Amniotic epithelial cell (primary cell): ENCODE results near the gene CACNA1C.
"Not testable (repeated sequence)": the region's sequence is repeated elsewhere in the genome, so short reads cannot be mapped to it uniquely, and the experiment has no call there.

Experiments used
- DNase-seq: peaks from one replicate; pipeline ENCODE4 v3.0.0-alpha.2; 2010; ENCODE audit warnings: low read depth

CACNA1C gene

DNA sequence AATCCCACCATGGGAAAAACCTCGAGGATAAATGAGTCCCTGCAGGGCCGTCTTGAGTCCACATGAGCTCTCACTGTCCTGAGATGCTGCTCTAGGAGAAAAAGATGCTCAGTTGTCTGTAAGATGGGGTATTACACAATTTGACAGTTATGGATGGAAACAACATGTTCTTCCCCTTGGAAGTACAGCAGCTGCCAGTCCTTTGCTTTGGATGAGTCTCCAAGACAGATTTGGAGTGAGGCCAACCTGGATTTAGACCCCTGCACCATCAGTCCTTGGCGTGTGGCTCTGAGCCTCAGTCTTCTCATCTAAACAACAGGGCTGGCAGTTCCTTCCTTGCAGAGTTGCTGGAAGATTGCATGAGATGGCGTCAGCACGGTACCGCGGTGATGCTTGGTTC is 432.9 kb downstream of the CACNA1C start:
- DNase-seq = no peak

GRCh38 chr12:2486796-2487195 is 434.0 kb downstream of the CACNA1C start:
- no peak for DNase-seq

- no peak for DNase-seq
Observed at GRCh38 chr12:2487278-2487677, 434.5 kb downstream of the CACNA1C start.

DNA sequence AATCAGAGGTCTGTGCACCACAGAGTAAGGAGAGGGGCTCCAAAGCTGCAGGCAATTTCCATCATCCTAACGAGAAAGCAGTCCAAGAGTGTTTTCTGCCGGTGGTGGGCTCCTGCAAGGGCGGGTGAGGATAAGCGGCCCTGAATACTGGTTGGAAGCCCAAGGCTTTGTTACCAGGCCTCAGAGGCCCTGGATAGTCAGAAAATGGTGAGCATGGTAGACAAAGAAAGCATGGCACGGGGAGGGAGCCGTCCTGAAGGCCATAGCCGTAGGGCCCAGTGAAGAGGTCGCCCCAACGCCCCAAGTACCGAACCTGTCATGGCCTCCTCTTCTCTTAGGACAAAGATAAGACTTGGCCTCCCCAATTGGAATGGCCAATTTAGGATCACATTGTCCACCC is 435.3 kb downstream of the CACNA1C start:
- DNase-seq = no peak

- DNase-seq = no peak
Observed at GRCh38 chr12:2488596-2488995, 435.8 kb downstream of the CACNA1C start.

DNA sequence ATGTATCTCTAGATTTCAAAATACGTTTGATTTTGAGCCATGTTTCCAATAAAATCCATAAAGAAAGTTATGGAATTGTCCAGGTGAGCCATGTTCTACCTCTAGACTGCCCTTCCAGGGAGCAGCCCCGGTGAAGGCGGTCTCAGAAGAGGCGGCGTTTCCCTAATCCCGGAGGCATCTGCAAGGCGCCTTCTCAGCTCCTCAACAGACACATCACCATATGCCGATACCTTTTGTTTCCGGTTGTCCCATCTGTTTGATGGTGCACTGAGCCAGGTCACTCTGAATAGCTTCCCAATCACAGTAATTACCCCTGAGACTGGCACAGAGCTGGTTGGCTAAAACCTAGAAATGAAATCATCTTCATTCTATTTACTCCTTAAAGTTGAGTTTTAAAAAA is 436.5 kb downstream of the CACNA1C start:
- no peak for DNase-seq

DNA sequence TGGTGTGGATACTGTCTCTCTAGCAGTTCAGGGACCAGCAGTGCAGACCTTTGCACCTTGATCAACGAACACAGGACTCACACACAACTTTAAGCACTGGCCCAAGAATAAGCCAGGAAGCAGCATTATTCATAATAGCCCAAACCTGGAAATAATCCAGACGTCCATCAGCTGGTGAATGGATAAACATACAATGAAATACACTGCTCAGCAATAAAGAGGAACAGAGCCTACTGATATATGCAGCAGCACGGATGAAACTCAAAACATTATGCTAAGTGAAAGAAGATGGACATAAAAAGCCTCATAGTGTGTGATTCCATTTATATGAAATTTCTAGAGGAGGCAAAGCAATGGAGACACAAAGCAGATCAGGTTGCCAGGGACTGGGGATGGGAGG is 438.0 kb downstream of the CACNA1C start:
- no peak for DNase-seq

GRCh38 chr12:2491349-2491748 is 438.6 kb downstream of the CACNA1C start:
- DNase-seq = not testable (repeated sequence)

- DNase-seq = no peak
Observed at GRCh38 chr12:2492236-2492635, 439.4 kb downstream of the CACNA1C start.

DNA sequence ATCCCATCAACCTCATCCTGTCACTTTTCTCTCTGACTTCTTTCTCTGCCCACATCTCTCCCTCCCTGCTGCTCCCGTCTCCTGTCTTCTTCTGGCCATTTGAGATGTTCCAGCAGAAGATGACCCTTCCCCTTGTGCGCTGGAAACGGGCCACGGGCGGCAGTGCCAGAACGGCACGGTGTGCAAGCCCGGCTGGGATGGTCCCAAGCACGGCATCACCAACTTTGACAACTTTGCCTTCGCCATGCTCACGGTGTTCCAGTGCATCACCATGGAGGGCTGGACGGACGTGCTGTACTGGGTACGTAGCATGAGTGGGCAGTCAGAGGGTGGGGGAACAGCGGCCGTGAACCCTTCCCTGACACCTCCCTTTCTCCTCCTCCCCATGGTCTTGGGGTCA is 440.3 kb downstream of the CACNA1C start:
- no peak for DNase-seq

- DNase-seq = no peak
Observed at GRCh38 chr12:2494486-2495192, 441.9 kb downstream of the CACNA1C start.

- no peak for DNase-seq
Observed at GRCh38 chr12:2495417-2496112, 442.8 kb downstream of the CACNA1C start.

DNA sequence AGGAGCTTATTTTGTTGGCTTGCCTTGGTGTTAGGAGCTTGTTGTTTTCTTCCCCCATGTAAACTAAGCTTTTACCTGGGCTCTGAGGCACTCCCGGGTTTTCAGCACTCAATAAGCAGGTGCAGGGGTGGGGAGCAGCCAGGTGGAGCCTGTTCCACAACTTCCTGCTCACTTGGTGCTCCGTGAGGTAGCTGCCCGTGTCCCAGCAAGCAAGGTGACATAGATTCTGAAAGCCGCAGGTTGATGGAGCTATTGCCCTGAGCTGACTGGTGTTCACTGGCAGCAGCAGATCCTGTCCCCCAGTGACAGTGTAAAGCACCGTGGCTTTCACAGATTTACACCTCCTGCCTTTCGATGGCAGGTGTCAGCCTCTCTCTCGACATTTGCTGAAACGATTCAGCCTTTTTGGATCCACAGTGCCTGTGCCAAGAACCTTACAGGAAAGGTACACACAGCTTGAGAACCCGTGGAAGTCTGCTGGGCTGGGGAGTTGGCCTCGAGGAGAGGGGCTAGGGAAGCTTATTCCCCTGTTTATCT is 446.2 kb downstream of the CACNA1C start:
- no peak for DNase-seq

DNA sequence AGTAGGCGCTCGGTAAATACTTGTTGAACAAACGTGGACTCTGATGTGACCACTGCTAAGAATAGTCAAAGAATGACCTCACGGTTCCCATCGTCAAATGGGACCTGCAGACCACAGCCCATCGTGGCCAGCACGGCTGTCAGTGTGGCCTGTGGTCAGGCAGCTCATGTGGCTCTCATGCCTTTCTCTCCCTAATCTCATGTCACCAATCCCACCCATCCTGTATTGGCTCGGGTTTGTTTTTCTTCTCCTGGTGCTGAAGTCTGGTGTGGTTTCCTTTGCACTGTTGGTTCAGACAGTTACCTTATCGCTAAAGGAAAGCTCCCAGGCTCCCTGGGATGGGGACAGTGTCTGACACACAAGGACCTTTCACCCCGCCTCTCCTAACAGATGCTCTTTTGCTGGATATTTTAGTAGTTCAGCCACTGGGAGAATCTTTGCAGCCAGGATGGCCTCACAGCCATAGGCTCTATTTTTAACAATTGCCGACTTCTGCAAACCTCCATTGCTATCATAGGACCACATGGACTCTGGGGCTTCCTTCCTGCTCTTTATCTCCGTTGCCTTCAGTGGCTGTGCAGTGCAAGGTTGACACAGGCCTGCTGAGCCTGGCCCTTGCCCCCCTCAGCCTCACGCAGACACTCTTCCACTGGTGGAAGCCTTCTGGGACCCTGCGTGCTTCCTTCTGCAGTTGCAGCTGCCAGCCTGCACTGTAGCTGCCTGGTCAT is 448.8 kb downstream of the CACNA1C start:
- no peak for DNase-seq

DNA sequence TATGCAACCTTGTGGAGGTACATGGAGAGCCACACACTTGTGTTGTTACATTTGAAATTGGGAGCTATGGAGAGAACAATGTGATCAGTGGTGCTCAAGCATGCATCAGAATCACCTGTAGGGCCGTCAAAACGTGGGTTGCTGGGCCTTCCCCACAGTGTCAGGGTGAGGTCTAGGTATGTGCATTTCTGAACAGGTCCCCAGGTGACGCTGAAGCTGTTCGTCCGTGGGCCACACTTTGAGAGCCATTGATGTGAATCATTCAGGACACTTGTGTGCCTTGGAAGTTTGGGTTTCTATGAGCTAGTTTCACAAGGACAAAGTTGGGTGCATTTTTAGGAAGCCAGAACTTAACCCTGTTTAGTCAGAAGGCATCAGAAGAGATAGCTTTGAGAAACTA is 450.2 kb downstream of the CACNA1C start:
- no peak for DNase-seq

DNA sequence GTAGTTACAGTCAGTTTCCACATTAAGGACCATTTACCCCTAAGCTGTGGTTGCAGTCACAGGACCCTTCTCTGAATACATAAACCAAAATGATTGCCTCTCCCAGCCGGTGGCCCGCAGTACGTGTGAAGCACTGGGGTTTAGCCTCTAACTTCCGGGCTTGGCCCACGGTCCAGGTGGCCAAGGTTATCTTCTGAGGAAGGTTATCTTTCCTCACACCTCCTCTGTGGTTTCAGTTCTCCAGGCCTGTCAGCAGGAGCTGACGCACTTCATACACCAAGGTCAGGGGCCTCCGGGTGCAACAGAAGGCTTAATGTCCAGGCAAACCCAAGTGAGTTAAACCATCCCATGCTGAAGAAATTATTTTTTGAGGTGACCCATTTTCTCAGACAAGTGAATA is 451.0 kb downstream of the CACNA1C start:
- no peak for DNase-seq

GRCh38 chr12:2504577-2504976 is 451.8 kb downstream of the CACNA1C start:
- no peak for DNase-seq

GRCh38 chr12:2507814-2508213 is 455.0 kb downstream of the CACNA1C start:
- no peak for DNase-seq

- DNase-seq = no peak
Observed at GRCh38 chr12:2509137-2509536, 456.4 kb downstream of the CACNA1C start.

GRCh38 chr12:2510045-2510444 is 457.3 kb downstream of the CACNA1C start:
- no peak for DNase-seq

GRCh38 chr12:2513141-2514037 is 460.6 kb downstream of the CACNA1C start:
- no peak for DNase-seq

- DNase-seq = no peak
Observed at GRCh38 chr12:2514038-2514340, 461.2 kb downstream of the CACNA1C start.
